Heart right ventricle (tissue), 16 donors: ENCODE measurements around the gene ATXN1. TPM values are rescaled to one million over a fixed set of nuclear protein-coding genes. Genes with fewer than 3 reads are reported as not detected.
A peak's percentile ranks its signal among the peaks of the same experiment; 100 is the strongest.

Experiments used
- ATAC-seq, 8 donors: fragments of 200-7000 bp; cut with Tn5 transposase; one replicate each; pipeline ENCODE4 v1.9.1; 2020; ENCODE audit warnings: mild to moderate bottlenecking in 8 of 8, moderate library complexity in 8 of 8, moderate number of reproducible peaks in 1 of 8
- DNase-seq, 2 donors: peaks; one replicate each; pipeline ENCODE4 v3.0.0-alpha.2; 2020
- H3K27ac ChIP-seq, 10 donors: fragments of 200-600 bp; sonication (generic) in 2 of 10; one replicate each; pipeline versions ENCODE4 v1.5.0 to v1.8.0; 2020 to 2022; ENCODE audit warnings: mild to moderate bottlenecking in 3 of 10
- H3K27me3 ChIP-seq, 7 donors: fragments of 200-600 bp; one replicate each; pipeline ENCODE4 v1.8.0; 2021 to 2022; ENCODE audit warnings: mild to moderate bottlenecking in 2 of 7
- H3K36me3 ChIP-seq, 9 donors: fragments of 200-600 bp; sonication (generic) in 1 of 9; one replicate each; pipeline versions ENCODE4 v1.5.0 to v1.8.0; 2020 to 2022; ENCODE audit warnings: mild to moderate bottlenecking in 2 of 9
- H3K4me1 ChIP-seq, 9 donors: fragments of 200-600 bp; sonication (generic) in 1 of 9; one replicate each; pipeline versions ENCODE4 v1.5.0 to v1.8.0; 2020 to 2022; ENCODE audit warnings: mild to moderate bottlenecking in 4 of 9
- H3K4me3 ChIP-seq, 10 donors: fragments of 200-600 bp; sonication (generic) in 2 of 10; one replicate each; pipeline versions ENCODE4 v1.5.0 to v1.8.0; 2020 to 2022; ENCODE audit warnings: mild to moderate bottlenecking in 7 of 10, moderate library complexity in 2 of 10
- H3K9me3 ChIP-seq, 11 donors: fragments of 200-600 bp in 10 of 11; sonication (generic) in 2 of 11; one replicate each; pipeline versions ENCODE4 v1.5.0 to v1.8.0; 2013 to 2022; ENCODE audit warnings: mild to moderate bottlenecking in 2 of 11, control low read depth in 1 of 11, moderate library complexity in 1 of 11
- WGBS, 2 donors: extraction: QIAGEN DNeasy Blood & Tissue Kit; methylation state at CpG; one replicate each; pipeline ENCODE4 v1.1.7; 2013; ENCODE audit warnings: inconsistent platforms in 1 of 2; 5-methylcytosine and 5-hydroxymethylcytosine counted together
- intact Hi-C, 10 donors: fragments of 100-400 bp; cut with DNase I; formaldehyde crosslinking; loops; one replicate each; pipeline versions ENCODE4 v1.11.1 to v1.14.2; 2022
- polyA plus RNA-seq, 2 donors: library from polyadenylated mRNA; stranded (reverse); fragments of 200-250 nt; gene quantifications; one replicate each; pipeline ENCODE4 v1.2.3, GENCODE V29; 2013
- total RNA-seq, 10 donors: library from RNA; stranded (reverse); fragmentation: NEBNext Ultra II Directional in 3 of 10; extraction: Animal tissue kit (Norgen Biotek cat#: 25700) in 3 of 10; gene quantifications; one replicate each; pipeline versions ENCODE4 v1.2.1 to v1.2.4, GENCODE V29; 2021 to 2023
- TF ChIP-seq, protein P1 (sequence below), 9 donors: fragments of 200-600 bp; sonication (generic) in 2 of 9; IDR thresholded peaks; one replicate each; pipeline versions ENCODE4 v1.5.0 to v1.8.0; 2021 to 2022; ENCODE audit warnings: antibody characterized with exemption in 9 of 9, mild to moderate bottlenecking in 5 of 9, moderate library complexity in 1 of 9
- donor health status: Arrhythmogenic right ventricular cardiomyopathy.
- donor health status: ischemic (EF 13 %, LVEDD 7.1; RV severe dilation, severe dysfunction).
- donor health status: healthy with polysubstance abuse.
- donor health status: DM: no; HTN: yes; CAD: no.
- donor health status: DM: no; HTN: no; CAD: no.
- donor health status: ischemic (EF 25% LVEDD 6.9; RV normal size, moderate dysfunction).
- donor health status: ischemic (EF 25% LVEDD 5.7; RV mildly dilated, moderate dysfunction).
- donor health status: healthy.
- donor health status: DM: yes; HTN: yes; CAD: no.
- donor health status: Ischemic cardiomyopathy.
- donor health status: ischemic (EF 35%, LVEDD 5.7; RV mildly dilated, moderate dysfunction).
- donor health status: nonischemic (EF 11% LVEDD 7.7; RV severe dilation, severe dysfunction).
- donor health status: DM: yes; HTN: yes; CAD: no.
- donor health status: PGD.
- donor health status: ischemic (EF 29% LVEDD 5.4; RV normal size, mild dysfunction).
- donor health status: nonischemic (EF 23%, LVEDD 6.1; RV moderate dilation, normal function).

ATXN1 gene
- total and polyA plus RNA-seq, 12 donors = 4.1 to 46.5 (median 40.3) TPM

DNA sequence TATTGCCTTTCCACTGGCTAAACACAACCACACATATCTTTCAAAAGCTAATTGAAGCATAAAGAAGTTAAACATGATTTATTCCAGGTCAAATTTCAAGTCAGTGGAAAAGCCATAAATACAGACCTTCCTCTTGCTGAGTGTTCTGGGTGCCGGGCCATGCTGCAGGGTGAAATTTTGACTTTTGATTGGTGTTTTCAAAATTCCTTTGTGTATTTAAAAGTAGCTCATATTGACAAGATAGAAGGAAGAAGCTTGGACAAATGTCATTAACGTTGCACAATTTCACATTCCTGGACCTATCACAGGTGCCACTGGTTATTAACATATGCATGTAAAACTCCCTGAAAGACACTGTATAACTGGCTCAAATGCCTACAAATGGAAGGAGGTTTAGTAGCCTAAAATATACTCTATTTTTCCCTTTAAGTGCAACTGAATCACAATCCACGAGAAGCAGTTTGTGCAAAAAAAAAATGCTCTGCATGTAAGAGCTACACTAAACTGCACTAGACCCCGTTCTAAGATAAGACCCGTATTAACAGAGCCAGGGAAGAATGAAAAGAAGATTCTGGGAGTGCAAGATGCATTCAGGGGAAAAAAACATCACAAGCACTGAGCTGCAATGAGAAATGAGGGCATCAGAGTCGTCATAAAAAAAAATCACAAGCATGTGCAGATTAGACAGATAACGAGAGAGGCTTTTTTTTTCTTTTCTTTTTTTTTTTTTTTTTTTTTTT lies 30.4 kb downstream of the ATXN1 start:
- Histone ChIP-seq H3K4me3 (no peak overlapping the region), H3K27ac (no peak overlapping the region), H3K27me3 (no peaks in the 10 kb centered on the region), H3K36me3 (peaks cover 0 to 6% (median 0%) of the 10 kb centered on the region in 9 donors), H3K9me3 (no peaks in the 10 kb centered on the region), H3K4me1 (peaks cover 2 to 72% (median 9%) of the 10 kb centered on the region in 9 donors)
- DNase-seq (no peak), ATAC-seq (no peak)
- intact Hi-C loops = no loop called here
- TF ChIP-seq, protein P1, sequence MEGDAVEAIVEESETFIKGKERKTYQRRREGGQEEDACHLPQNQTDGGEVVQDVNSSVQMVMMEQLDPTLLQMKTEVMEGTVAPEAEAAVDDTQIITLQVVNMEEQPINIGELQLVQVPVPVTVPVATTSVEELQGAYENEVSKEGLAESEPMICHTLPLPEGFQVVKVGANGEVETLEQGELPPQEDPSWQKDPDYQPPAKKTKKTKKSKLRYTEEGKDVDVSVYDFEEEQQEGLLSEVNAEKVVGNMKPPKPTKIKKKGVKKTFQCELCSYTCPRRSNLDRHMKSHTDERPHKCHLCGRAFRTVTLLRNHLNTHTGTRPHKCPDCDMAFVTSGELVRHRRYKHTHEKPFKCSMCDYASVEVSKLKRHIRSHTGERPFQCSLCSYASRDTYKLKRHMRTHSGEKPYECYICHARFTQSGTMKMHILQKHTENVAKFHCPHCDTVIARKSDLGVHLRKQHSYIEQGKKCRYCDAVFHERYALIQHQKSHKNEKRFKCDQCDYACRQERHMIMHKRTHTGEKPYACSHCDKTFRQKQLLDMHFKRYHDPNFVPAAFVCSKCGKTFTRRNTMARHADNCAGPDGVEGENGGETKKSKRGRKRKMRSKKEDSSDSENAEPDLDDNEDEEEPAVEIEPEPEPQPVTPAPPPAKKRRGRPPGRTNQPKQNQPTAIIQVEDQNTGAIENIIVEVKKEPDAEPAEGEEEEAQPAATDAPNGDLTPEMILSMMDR (IDR thresholded peaks at IDR 0.05) = no peak
- WGBS, 2 donors = 53 to 58% methylated on average over 7 of the region's 7 CpGs

DNA sequence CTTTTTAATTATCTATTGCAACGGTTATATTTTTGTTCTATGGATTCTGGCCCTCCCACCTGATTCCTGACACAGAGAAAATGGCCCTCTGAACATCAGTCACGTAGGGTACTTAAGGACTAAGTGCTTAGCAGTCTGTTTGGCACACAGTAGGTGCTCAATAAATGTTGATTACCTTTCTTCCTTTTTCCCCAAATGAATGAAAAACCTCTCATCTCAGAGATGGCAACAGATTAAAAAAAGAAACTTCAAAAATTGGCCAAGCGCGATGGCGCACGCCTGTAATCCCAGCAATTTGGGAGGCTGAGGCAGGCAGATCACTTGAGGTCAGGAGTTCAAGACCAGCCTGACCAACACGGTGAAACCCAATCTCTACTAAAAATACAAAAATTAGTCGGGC lies 31.5 kb downstream of the ATXN1 start:
- DNase-seq (no peak), ATAC-seq (no peak)
- Histone ChIP-seq H3K4me3 (no peak overlapping the region), H3K27me3 (no peaks in the 10 kb centered on the region), H3K36me3 (peaks cover 0 to 6% (median 0%) of the 10 kb centered on the region in 9 donors), H3K9me3 (no peaks in the 10 kb centered on the region), H3K27ac (no peak overlapping the region), H3K4me1 (peaks cover 3 to 81% (median 21%) of the 10 kb centered on the region in 9 donors)
- intact Hi-C loops = no loop called here
- WGBS, 2 donors = 94 to 95% methylated on average over 8 of the region's 8 CpGs
- TF ChIP-seq, protein P1 (IDR thresholded peaks at IDR 0.05) = no peak

DNA sequence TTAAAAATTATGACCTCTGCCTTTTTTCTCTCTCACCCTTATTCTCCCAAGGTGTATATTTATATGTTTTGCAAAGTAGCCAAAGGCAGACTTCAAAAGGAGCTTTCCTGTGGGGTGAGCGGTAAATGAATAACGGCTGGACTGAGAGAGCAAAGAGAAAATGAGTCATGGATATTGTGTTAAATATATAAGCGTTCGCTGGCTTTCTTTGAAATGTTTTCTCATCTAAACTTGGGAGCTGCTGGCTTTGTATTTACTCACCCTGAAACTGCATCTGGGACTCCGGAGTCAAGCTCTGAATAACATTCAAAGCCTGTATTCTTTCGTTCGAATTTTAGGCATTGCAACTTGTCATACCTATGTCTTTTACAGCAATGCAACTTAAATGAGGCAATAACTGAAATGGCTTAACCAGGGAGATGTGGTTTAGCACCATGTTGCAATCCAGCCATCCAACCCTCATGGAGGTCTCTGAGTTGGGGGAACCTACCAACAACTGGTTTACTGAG lies 32.0 kb downstream of the ATXN1 start:
- DNase-seq (no peak), ATAC-seq (no peak)
- no peaks in the 10 kb centered on the region for H3K27me3 ChIP-seq
- intact Hi-C loops = no loop called here
- H3K27ac ChIP-seq = peak overlapping the region in 1 of 10 donors; percentile 80
- peaks cover 0 to 4% (median 0%) of the 10 kb centered on the region in 9 donors for H3K36me3 ChIP-seq
- 81 to 91% methylated on average over 7 of the region's 7 CpGs for WGBS, 2 donors
- H3K9me3 ChIP-seq = no peaks in the 10 kb centered on the region
- peaks cover 3 to 86% (median 24%) of the 10 kb centered on the region in 9 donors for H3K4me1 ChIP-seq
- TF ChIP-seq, protein P1 (IDR thresholded peaks at IDR 0.05) = no peak
- no peak overlapping the region for H3K4me3 ChIP-seq

DNA sequence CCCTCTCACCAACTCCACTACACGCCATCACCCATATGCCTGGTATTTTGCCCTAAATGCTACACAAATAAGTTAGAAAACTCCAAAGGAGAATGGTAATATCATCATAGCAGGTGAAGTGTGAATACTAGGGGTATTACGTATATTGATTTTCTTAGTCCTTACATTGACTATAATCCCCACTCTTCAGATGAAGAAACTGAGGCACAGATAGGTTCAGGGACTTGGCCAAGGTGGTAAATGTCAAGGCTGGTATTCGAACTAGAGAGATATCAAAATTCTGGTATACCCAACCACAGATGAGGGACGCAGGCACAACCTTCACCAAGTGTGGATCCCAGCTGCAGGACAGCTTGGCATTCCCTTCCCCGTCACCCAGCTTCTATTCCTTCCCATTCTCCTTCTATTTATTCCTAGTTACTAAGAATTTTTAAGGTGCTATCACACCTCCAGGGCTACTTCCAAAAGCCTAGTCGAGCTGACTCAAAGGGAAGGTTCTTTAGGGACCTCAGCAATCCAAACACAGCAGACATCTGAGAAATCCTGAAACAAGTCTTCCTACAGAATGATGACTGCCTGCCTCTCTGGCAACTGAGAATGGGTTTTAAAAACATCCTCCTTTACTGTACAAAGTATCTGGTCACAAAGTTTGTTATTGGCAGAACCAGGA lies 32.6 kb downstream of the ATXN1 start:
- WGBS, 2 donors = 89 to 95% methylated on average over 6 of the region's 6 CpGs

More for the DNA sequence above, 32.6 kb downstream of the ATXN1 start:
- Histone ChIP-seq H3K36me3 (no peaks in the 10 kb centered on the region), H3K9me3 (no peaks in the 10 kb centered on the region), H3K4me3 (no peak overlapping the region), H3K27me3 (no peaks in the 10 kb centered on the region), H3K27ac (peak overlapping the region in 1 of 10 donors; percentile 80), H3K4me1 (peaks cover 3 to 92% (median 30%) of the 10 kb centered on the region in 9 donors)
- intact Hi-C loops = no loop called here
- DNase-seq (no peak), ATAC-seq (no peak)
- TF ChIP-seq, protein P1 (IDR thresholded peaks at IDR 0.05) = no peak
